Pons (tissue), 1 donor: Measurements from ENCODE around the gene SLC16A4.

Source experiments
- DNase-seq: peaks from one replicate; pipeline ENCODE4 v3.0.0-alpha.2; 2016; ENCODE audit warnings: low spot score

Gene SLC16A4

DNA sequence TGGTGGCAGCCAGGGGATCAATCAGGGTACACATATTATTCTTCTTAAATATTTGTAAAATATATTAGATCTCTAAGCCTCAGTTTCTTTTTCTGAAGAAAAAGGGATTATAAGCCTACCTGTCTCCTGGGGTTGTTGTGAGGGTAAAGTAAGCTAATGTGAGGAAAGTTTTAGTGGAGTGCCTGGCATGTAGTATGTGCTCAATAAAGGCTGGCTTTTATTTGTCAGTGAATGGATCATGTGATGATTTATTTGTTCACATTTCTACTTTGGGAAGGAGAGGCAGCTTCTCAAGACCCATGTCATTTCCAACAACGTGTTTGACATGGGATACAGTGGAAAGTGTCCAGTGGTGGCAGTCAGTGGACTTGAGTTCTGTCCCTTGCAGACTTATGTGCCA, 64.0 kb downstream of the SLC16A4 start:
- DNase-seq: no peak

DNA sequence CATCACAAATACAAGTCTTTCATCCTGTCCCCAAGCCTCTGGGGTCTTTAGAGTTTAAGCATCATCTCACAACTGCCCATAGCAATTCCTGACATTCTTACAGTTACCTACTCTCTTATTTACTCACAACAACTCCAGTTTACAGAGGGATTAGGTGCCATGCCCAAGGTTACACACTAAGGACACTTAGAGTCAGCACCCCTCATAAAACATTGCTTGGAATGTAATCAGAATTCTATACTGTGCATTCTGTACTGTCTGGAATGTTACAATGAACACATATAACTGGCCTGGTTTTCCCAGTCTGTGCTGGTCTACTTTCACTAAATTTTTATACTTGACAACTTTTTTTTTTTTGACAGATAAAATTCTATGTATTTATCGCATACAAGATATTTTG, 66.2 kb downstream of the SLC16A4 start:
- no peak for DNase-seq

DNA sequence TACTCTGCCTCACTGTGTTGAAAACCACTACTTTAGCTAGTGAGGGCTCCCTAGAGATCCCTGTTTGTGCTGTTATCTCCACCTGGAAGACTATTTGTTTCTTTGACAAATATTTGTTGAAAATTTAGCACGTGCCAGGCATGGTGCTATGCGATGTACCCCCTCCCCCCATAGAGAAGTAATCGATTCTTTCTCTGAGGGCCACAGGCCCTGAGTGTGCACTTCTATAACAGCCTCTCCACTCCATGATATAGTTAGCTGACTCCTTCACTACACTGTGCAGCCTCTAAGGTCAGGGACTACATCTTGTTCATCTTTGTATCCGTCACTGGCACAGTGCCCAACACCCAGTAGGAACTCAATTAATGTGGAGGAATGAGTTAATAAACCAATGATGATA, 69.0 kb downstream of the SLC16A4 start:
- no peak for DNase-seq

DNA sequence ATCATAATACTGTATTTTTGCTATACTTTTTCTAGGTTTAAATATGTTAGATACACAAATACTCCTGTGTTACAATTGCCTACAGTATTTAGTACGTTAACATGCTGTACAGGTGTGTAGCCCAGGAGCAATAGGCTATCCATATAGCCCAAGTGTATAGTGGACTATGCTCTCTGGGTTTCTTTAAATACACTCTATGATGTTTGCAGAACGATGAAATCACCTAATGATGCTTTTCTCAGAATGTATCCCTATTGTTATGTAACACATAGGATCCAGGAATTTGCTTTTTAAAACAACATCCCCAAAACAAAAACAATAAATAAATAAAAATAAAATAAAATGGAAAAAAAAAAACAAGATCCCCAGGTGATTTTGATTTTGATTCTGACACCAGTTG, 69.8 kb downstream of the SLC16A4 start:
- no peak for DNase-seq

DNA sequence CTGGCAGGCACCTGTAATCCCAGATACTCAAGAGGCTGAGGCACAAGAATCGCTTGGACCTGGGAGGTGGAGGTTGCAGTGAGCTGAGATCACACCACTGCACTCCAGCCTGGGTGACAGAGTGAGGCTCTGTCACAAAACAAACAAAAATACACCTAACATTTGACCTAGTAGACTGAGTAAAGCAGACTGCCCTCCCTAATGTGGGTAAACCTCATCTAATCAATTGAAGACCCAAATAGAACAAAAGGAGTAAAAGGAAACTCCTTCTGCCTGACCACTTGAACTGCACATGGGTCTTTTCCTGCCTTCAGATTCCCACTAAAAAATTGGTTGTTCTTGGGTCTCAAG, 70.7 kb downstream of the SLC16A4 start:
- DNase-seq: no peak

DNA sequence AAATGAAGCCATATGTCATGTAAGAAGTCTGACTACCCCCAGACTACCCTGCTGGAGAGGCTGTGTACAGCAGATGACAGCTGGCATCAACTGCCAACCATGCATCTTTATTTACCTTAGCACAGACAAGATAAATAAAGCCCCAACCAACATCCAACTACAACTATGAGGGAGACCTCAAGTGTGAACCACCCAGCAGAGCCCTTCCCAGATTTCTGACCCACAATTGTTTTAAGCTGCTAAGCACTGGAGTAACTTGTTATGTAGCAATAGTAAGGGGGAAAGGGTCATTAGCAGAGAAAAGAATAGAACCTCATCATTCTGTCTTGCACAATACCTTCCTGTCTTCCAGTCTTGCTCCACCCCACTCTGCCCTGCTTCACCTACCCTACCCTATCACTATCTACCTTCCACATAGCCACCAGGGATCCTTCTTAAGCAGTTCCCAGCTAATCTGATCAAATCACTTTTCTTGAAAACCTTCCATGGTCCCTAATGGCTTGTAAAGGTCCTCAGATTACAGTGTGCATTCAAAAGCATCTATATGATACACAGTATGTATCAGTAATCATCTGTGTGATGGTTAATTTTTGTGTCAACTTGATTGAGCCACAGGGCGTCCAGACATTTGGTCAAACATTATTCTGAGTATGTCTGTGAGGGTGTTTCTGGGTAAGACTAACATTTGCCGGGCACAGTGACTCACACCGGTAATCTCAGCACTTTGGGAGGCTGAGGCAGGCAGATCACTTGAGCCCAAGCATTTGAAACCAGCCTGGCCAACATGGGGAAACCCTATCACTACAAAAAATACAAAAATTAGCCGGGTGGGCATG, 71.3 kb downstream of the SLC16A4 start:
- DNase-seq: no peak

DNA sequence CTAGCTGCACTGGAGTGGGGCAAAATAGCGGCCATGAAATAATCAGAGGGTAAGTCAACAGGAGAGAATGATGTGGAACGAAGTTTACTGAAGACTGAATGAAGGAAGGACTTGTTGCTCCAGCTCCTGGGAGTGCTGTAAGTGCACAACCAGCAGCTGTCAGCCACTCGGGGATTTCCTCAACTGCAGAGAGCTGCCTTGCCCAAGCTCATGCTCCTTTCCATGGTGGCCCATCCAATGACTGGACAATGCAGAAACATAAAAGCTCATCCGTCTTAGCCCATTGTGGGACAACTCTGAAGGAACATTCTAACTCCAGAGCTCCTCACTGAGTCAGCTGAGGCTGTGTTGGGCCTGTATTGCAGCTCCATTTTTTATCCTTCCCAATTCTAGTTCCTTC, 72.8 kb downstream of the SLC16A4 start:
- DNase-seq: no peak

DNA sequence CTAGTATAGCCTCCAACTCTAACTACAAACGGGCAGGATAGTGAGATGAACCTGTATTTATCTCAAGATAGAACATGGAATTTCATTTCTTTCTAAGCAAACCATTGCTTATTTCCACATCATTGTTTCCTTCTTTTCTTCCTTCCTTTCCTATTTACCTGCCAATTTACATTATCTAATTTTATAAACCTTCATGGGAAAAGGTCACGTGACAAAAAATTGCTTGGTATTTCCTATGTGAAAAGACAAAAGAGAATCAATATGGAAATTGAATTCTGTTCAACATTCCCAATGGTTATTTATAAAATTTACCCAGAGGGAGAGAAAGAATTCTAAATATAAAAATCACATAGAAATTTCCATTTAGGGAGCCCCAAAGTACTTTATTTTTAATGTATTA, 74.1 kb downstream of the SLC16A4 start:
- DNase-seq: no peak
